Globus pallidus (tissue), 1 donor: Measurements from ENCODE around the gene SPR.

ENCODE experiments used
- DNase-seq: peaks from one replicate; pipeline ENCODE4 v3.0.0-alpha.2; 2015; ENCODE audit warnings: low spot score

Gene SPR

GRCh38 chr2:72887032-72887739 is at the start of gene SPR:
TSS of gene SPR (plus strand) at chr2:72887408. CDS start at chr2:72887433, 25 bp downstream.
- peak; percentile 67 for DNase-seq

GRCh38 chr2:72840066-72840465 is 47.1 kb upstream of the SPR start:
- DNase-seq, result no peak

- DNase-seq, result no peak
These were observed 45.6 kb upstream of the SPR start for GRCh38 chr2:72841462-72842125.

GRCh38 chr2:72843301-72843700 is 43.9 kb upstream of the SPR start:
- no peak for DNase-seq

- no peak for DNase-seq
These were observed 40.8 kb upstream of the SPR start for GRCh38 chr2:72846171-72847095.

GRCh38 chr2:72847534-72848315 is 39.5 kb upstream of the SPR start:
- DNase-seq, result no peak

GRCh38 chr2:72848436-72849137 is 38.6 kb upstream of the SPR start:
- no peak for DNase-seq

GRCh38 chr2:72849138-72849462 is 38.1 kb upstream of the SPR start:
- no peak for DNase-seq

GRCh38 chr2:72851333-72851732 is 35.9 kb upstream of the SPR start:
- DNase-seq, result no peak

- DNase-seq, result peak; percentile 71
These were observed 27.4 kb upstream of the SPR start for GRCh38 chr2:72859831-72860262.

GRCh38 chr2:72862239-72862988 is 24.8 kb upstream of the SPR start:
- DNase-seq, result peak; percentile 89

GRCh38 chr2:72863046-72863445 is 24.2 kb upstream of the SPR start:
- no peak for DNase-seq

- DNase-seq, result no peak
These were observed 22.7 kb upstream of the SPR start for GRCh38 chr2:72864500-72864899.

- no peak for DNase-seq
These were observed 16.1 kb upstream of the SPR start for GRCh38 chr2:72871060-72871459.

- no peak for DNase-seq
These were observed 15.3 kb upstream of the SPR start for GRCh38 chr2:72871880-72872279.

GRCh38 chr2:72883356-72883962 is 3.7 kb upstream of the SPR start:
- no peak for DNase-seq

- DNase-seq, result no peak
These were observed 640 bp upstream of the SPR start for GRCh38 chr2:72886505-72887031.

- peak; percentile 82 for DNase-seq
These were observed 681 bp downstream of the SPR start for GRCh38 chr2:72887740-72888437.
